Fibroblast of skin of left biceps (primary cell): ENCODE data around the gene PITPNB.
A peak's percentile ranks its signal among the peaks of the same experiment; 100 is the strongest.

ENCODE experiments used
- DNase-seq, 2 experiments: peaks; one replicate each; pipeline ENCODE4 v3.0.0-alpha.2; 2013; ENCODE audit warnings: low read depth in 2 of 2

Gene PITPNB

GRCh38 chr22:27919942-27920755 is 1.1 kb upstream of the PITPNB start:
- DNase-seq: peak; percentile 44 to 45

GRCh38 chr22:27918341-27919221 is 475 bp downstream of the PITPNB start:
- no peak for DNase-seq

- DNase-seq: no peak
Measured at GRCh38 chr22:27915986-27916385, 3.1 kb downstream of the PITPNB start.

GRCh38 chr22:27913162-27913741 is 5.8 kb downstream of the PITPNB start:
- no peak for DNase-seq

- DNase-seq: no peak
Measured at GRCh38 chr22:27912101-27912500, 7.0 kb downstream of the PITPNB start.

GRCh38 chr22:27911330-27911729 is 7.7 kb downstream of the PITPNB start:
- DNase-seq: no peak

GRCh38 chr22:27906241-27906640 is 12.8 kb downstream of the PITPNB start:
- DNase-seq: no peak

- no peak for DNase-seq
Measured at GRCh38 chr22:27905653-27906052, 13.4 kb downstream of the PITPNB start.

- DNase-seq: no peak
Measured at GRCh38 chr22:27903805-27904473, 15.1 kb downstream of the PITPNB start.

- no peak for DNase-seq
Measured at GRCh38 chr22:27900153-27900552, 18.9 kb downstream of the PITPNB start.

- DNase-seq: no peak
Measured at GRCh38 chr22:27896245-27896644, 22.8 kb downstream of the PITPNB start.

GRCh38 chr22:27895600-27895999 is 23.5 kb downstream of the PITPNB start:
- no peak for DNase-seq

GRCh38 chr22:27892811-27893210 is 26.2 kb downstream of the PITPNB start:
- no peak for DNase-seq

- no peak for DNase-seq
Measured at GRCh38 chr22:27892064-27892463, 27.0 kb downstream of the PITPNB start.

GRCh38 chr22:27888310-27888709 is 30.7 kb downstream of the PITPNB start:
- no peak for DNase-seq

- no peak for DNase-seq
Measured at GRCh38 chr22:27886843-27887151, 32.3 kb downstream of the PITPNB start.

GRCh38 chr22:27885977-27886842 is 32.8 kb downstream of the PITPNB start:
- peak; percentile 62 to 72 for DNase-seq

- no peak for DNase-seq
Measured at GRCh38 chr22:27883656-27884350, 35.3 kb downstream of the PITPNB start.

GRCh38 chr22:27882507-27883290 is 36.4 kb downstream of the PITPNB start:
- no peak for DNase-seq

GRCh38 chr22:27881421-27881820 is 37.6 kb downstream of the PITPNB start:
- DNase-seq: no peak
